ENCODE results near the gene LIMK1.

The LIMK1 gene

GRCh38 chr7:74092964-74093471 is 9.4 kb downstream of the LIMK1 start:
- Histone ChIP-seq H3K9me2 (replicated peaks; ENCODE audit: low read depth, low read length) (no peaks in the 10 kb centered on the region), H3K79me2 (ENCODE audit: insufficient read depth, low read length) (peaks cover 17% of the 10 kb centered on the region; the same call in 1 of the 2 replicates), H3K4me1 (ENCODE audit: insufficient read depth, low read length, poor library complexity, severe bottlenecking) (peaks cover 31% of the 10 kb centered on the region), H2AFZ (ENCODE audit: low read length) (no peak overlapping the region), H3F3A (ENCODE audit: low read depth) (peaks cover 12% of the 10 kb centered on the region), H4K20me1 (ENCODE audit: insufficient read depth, low read length, poor library complexity, severe bottlenecking) (no peaks in the 10 kb centered on the region), H3K36me3 (ENCODE audit: insufficient read depth, low read length) (peaks cover 5% of the 10 kb centered on the region; the same call in 1 of the 2 replicates), H3K9ac (ENCODE audit: low read depth, low read length, poor library complexity, severe bottlenecking) (peak overlapping the region; percentile 82), H3K27me3 (ENCODE audit: insufficient read depth, low read length, poor library complexity, severe bottlenecking) (no peaks in the 10 kb centered on the region), H3K4me2 (ENCODE audit: low read depth, low read length, poor library complexity, severe bottlenecking) (peak overlapping the region; percentile 77), H3K4me3 (ENCODE audit: low read length, poor library complexity, severe bottlenecking) (peak overlapping the region; percentile 82), H3K9me3 (ENCODE audit: insufficient read depth, low read depth, low read length) (no peaks in the 10 kb centered on the region)
- TF ChIP-seq CTCF (conservative IDR thresholded peaks at IDR 0.05; ENCODE audit: low read length): no peak
- no peak for TF ChIP-seq EZH2phosphoT487 (IDR thresholded peaks at IDR 0.05; ENCODE audit: borderline replicate concordance)

GRCh38 chr7:74093671-74094223 is 10.1 kb downstream of the LIMK1 start:
- Histone ChIP-seq H3K9me3 (ENCODE audit: insufficient read depth, low read depth, low read length) (no peaks in the 10 kb centered on the region), H3K9ac (ENCODE audit: low read depth, low read length, poor library complexity, severe bottlenecking) (peak overlapping the region; percentile 82), H3K4me2 (ENCODE audit: low read depth, low read length, poor library complexity, severe bottlenecking) (peak overlapping the region; percentile 77), H3K9me2 (replicated peaks; ENCODE audit: low read depth, low read length) (no peaks in the 10 kb centered on the region), H3K4me3 (ENCODE audit: low read length, poor library complexity, severe bottlenecking) (peak overlapping the region; percentile 82), H2AFZ (ENCODE audit: low read length) (peak overlapping the region; percentile 86), H3K4me1 (ENCODE audit: insufficient read depth, low read length, poor library complexity, severe bottlenecking) (peaks cover 31% of the 10 kb centered on the region), H3K79me2 (ENCODE audit: insufficient read depth, low read length) (peaks cover 17% of the 10 kb centered on the region; the same call in 1 of the 2 replicates), H4K20me1 (ENCODE audit: insufficient read depth, low read length, poor library complexity, severe bottlenecking) (no peaks in the 10 kb centered on the region), H3F3A (ENCODE audit: low read depth) (peaks cover 12% of the 10 kb centered on the region), H3K36me3 (ENCODE audit: insufficient read depth, low read length) (peaks cover 7% of the 10 kb centered on the region; the same call in 1 of the 2 replicates), H3K27me3 (ENCODE audit: insufficient read depth, low read length, poor library complexity, severe bottlenecking) (no peaks in the 10 kb centered on the region)
- TF ChIP-seq CTCF (conservative IDR thresholded peaks at IDR 0.05; ENCODE audit: low read length) (no peak), EZH2phosphoT487 (IDR thresholded peaks at IDR 0.05; ENCODE audit: borderline replicate concordance) (no peak)

- Histone ChIP-seq H4K20me1 (ENCODE audit: insufficient read depth, low read length, poor library complexity, severe bottlenecking) (no peaks in the 10 kb centered on the region), H2AFZ (ENCODE audit: low read length) (peak overlapping the region; percentile 86), H3K79me2 (ENCODE audit: insufficient read depth, low read length) (peaks cover 17% of the 10 kb centered on the region; the same call in 1 of the 2 replicates), H3K9ac (ENCODE audit: low read depth, low read length, poor library complexity, severe bottlenecking) (peak overlapping the region; percentile 82), H3K27me3 (ENCODE audit: insufficient read depth, low read length, poor library complexity, severe bottlenecking) (no peaks in the 10 kb centered on the region), H3K9me3 (ENCODE audit: insufficient read depth, low read depth, low read length) (no peaks in the 10 kb centered on the region), H3K9me2 (replicated peaks; ENCODE audit: low read depth, low read length) (no peaks in the 10 kb centered on the region), H3K4me1 (ENCODE audit: insufficient read depth, low read length, poor library complexity, severe bottlenecking) (peaks cover 28% of the 10 kb centered on the region), H3K4me3 (ENCODE audit: low read length, poor library complexity, severe bottlenecking) (peak overlapping the region; percentile 82), H3K36me3 (ENCODE audit: insufficient read depth, low read length) (peaks cover 14% of the 10 kb centered on the region; the same call in 1 of the 2 replicates), H3F3A (ENCODE audit: low read depth) (peaks cover 12% of the 10 kb centered on the region), H3K4me2 (ENCODE audit: low read depth, low read length, poor library complexity, severe bottlenecking) (peak overlapping the region; percentile 77)
- TF ChIP-seq EZH2phosphoT487 (IDR thresholded peaks at IDR 0.05; ENCODE audit: borderline replicate concordance): no peak
- no peak for TF ChIP-seq CTCF (conservative IDR thresholded peaks at IDR 0.05; ENCODE audit: low read length)
Observed at GRCh38 chr7:74094224-74095101, 10.9 kb downstream of the LIMK1 start.
